Astrocyte of the cerebellum (primary cell): ENCODE results near the gene LAMA2.

Source experiments
- DNase-seq: peaks from one replicate; pipeline ENCODE4 v3.0.0-alpha.2; 2011; ENCODE audit warnings: low read depth
- H3K4me3 ChIP-seq: 2 replicates; pipeline ENCODE4 v1.5.1; 2011; ENCODE audit warnings: mild to moderate bottlenecking, low read depth, low read length, moderate library complexity
- CTCF ChIP-seq: IDR thresholded peaks from 2 replicates; pipeline ENCODE4 v1.5.1; 2012; ENCODE audit warnings: low read length, low read depth, moderate library complexity, mild to moderate bottlenecking; ENCODE audit errors: missing control alignments
- in situ Hi-C: cut with HindIII; loops from 2 replicates; pipeline ENCODE4 v1.10.0; 2017; ENCODE audit warnings: low sequenced_read_pairs

LAMA2 gene

GRCh38 chr6:129175066-129175465 is 292.1 kb downstream of the LAMA2 start:
- H3K4me3 ChIP-seq: no peak overlapping the region
- no peak for DNase-seq
- in situ Hi-C loops: no loop called here
- TF ChIP-seq CTCF: no peak

GRCh38 chr6:129177801-129178200 is 294.9 kb downstream of the LAMA2 start:
- DNase-seq: no peak
- no peak overlapping the region for H3K4me3 ChIP-seq
- in situ Hi-C loops: no loop called here
- no peak for TF ChIP-seq CTCF

GRCh38 chr6:129179283-129179682 is 296.3 kb downstream of the LAMA2 start:
- no peak for TF ChIP-seq CTCF
- in situ Hi-C loops: no loop called here
- no peak overlapping the region for H3K4me3 ChIP-seq
- no peak for DNase-seq

- in situ Hi-C loops: no loop called here
- no peak for TF ChIP-seq CTCF
- no peak for DNase-seq
- H3K4me3 ChIP-seq: no peak overlapping the region
These were observed 298.1 kb downstream of the LAMA2 start for GRCh38 chr6:129181001-129181400.

GRCh38 chr6:129183187-129183591 is 300.3 kb downstream of the LAMA2 start:
- in situ Hi-C loops: no loop called here
- DNase-seq: no peak
- H3K4me3 ChIP-seq: no peak overlapping the region
- TF ChIP-seq CTCF: no peak

- DNase-seq: no peak
- in situ Hi-C loops: no loop called here
- no peak overlapping the region for H3K4me3 ChIP-seq
- TF ChIP-seq CTCF: no peak
These were observed 300.9 kb downstream of the LAMA2 start for GRCh38 chr6:129183681-129184301.
